Epithelial cell of esophagus (primary cell): ENCODE results near the gene TMPRSS4.

ENCODE experiments used
- DNase-seq: peaks from one replicate; pipeline ENCODE4 v3.0.0; 2010; ENCODE audit warnings: low read depth
- H3K4me3 ChIP-seq: 2 replicates; pipeline ENCODE4 v1.5.1; 2011; ENCODE audit warnings: mild to moderate bottlenecking, low read length, control low read depth
- CTCF ChIP-seq: IDR thresholded peaks from 2 replicates; pipeline ENCODE4 v1.5.1; 2011; ENCODE audit warnings: low read depth, mild to moderate bottlenecking, low read length, control low read depth, inconsistent platforms; ENCODE audit not compliant: insufficient read depth; ENCODE audit errors: missing control alignments

Gene TMPRSS4

GRCh38 chr11:118148856-118149255 is 72.0 kb downstream of the TMPRSS4 start:
- no peak for TF ChIP-seq CTCF
- DNase-seq = no peak
- no peak overlapping the region for H3K4me3 ChIP-seq

GRCh38 chr11:118149493-118149892 is 72.6 kb downstream of the TMPRSS4 start:
- TF ChIP-seq CTCF = no peak
- DNase-seq = no peak

GRCh38 chr11:118151431-118151830 is 74.6 kb downstream of the TMPRSS4 start:
- no peak for DNase-seq
- no peak overlapping the region for H3K4me3 ChIP-seq
- no peak for TF ChIP-seq CTCF

More at GRCh38 chr11:118149493-118149892, 72.6 kb downstream of the TMPRSS4 start:
- no peak overlapping the region for H3K4me3 ChIP-seq

GRCh38 chr11:118152020-118152551 is 75.2 kb downstream of the TMPRSS4 start:
- peak overlapping the region; percentile 49 for H3K4me3 ChIP-seq
- no peak for TF ChIP-seq CTCF
- no peak for DNase-seq

GRCh38 chr11:118152552-118153471 is 75.9 kb downstream of the TMPRSS4 start, which contains the start of gene SCN4B:
SCN4B (minus strand) TSS chr11:118152823; CDS start chr11:118152673, 150 bp downstream.
- DNase-seq = peak; percentile 71
- no peak for TF ChIP-seq CTCF
- peak within 1 kb of the TSS; percentile 49 for H3K4me3 ChIP-seq

GRCh38 chr11:118153516-118153915 is 76.6 kb downstream of the TMPRSS4 start:
- no peak for TF ChIP-seq CTCF
- no peak for DNase-seq
- no peak overlapping the region for H3K4me3 ChIP-seq

GRCh38 chr11:118153976-118154375 is 77.1 kb downstream of the TMPRSS4 start:
- no peak for TF ChIP-seq CTCF
- no peak overlapping the region for H3K4me3 ChIP-seq
- DNase-seq = no peak
